Frontal cortex (tissue), 4 donors: ENCODE results near the gene GRIA1. TPM values are rescaled to one million over a fixed set of nuclear protein-coding genes. Genes with fewer than 3 reads are reported as not detected.
A peak's percentile ranks its signal among the peaks of the same experiment; 100 is the strongest.
"Not testable (repeated sequence)": the region's sequence is repeated elsewhere in the genome, so short reads cannot be mapped to it uniquely, and the experiment has no call there.

Experiments used
- DNase-seq, 2 donors: peaks; one replicate each; pipeline ENCODE4 v3.0.0; 2012; ENCODE audit warnings: low spot score in 2 of 2
- FAIRE-seq: peaks from 2 replicates; lab custom pipeline; 2012; peaks lifted over from hg19 to GRCh38; lab: Jason Lieb, UNC
- total RNA-seq: library from RNA; depleted of rRNA; stranded (reverse); fragments of >200 nt; gene quantifications from one replicate; pipeline ENCODE4 v1.2.3, GENCODE V29; 2014
- donor health status: control.
- donor health status: control.
- donor health status: control.

GRIA1 gene
- total RNA-seq, 1 donor from 2014 or later = 207 TPM

DNA sequence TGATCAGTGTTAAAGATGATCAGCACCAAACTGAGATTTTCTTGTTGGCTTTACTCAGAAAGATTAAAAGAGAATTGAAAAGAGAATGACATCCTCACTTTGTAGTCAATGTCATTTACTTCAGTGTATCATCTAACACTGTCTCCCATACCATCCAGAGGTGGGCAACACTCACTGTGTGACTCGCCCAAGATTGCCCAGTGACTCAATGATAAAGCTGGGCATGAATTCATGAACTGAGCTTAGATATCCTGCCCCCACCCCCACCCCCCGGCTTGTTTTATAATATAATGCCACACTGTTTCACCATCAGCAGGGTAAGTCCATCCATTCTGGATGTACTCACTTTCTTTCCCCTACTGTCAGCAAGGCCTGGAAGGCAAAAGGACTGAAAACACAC lies 306.1 kb downstream of the GRIA1 start:
- DNase-seq (no peak), FAIRE-seq (no peak)

DNA sequence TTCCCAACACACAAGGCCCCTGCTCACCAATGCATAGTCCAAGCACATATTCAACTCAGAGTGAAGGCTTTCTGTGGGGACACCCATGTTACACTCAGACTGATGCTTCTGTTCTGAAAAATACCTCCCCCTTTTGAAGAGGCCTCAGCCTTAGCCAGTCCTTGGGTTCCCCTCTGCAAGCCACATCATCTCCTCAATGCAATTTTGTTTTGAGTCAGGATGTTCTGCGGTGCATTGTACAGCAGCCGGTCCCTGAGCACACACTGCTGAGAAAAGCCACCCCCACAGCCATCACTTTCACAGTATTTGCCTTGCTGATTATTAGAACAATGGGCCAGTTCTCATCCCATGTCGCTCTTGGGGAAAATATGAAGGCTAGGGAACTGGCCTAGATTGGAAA lies 307.0 kb downstream of the GRIA1 start:
- no peak for DNase-seq
- no peak for FAIRE-seq

DNA sequence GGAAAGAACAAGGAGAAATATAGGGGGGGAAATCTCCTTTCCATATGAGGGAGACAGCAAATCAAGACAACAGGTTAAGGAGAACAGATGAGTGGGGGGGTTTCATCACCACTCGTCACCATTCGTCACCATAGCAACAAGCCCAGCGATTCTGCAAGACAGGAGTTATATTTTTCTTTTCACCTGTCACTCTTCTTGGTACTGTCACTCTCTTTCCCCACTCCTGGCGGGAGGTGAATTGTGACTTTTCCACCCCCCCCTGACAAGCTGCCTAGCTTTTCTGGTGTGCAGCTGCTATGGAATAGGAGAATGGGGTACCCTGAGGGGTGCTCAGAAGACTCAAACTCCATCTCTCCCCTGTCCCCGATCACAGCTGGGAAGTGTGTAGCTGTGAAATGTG lies 308.4 kb downstream of the GRIA1 start:
- FAIRE-seq (no peak), DNase-seq (no peak)

DNA sequence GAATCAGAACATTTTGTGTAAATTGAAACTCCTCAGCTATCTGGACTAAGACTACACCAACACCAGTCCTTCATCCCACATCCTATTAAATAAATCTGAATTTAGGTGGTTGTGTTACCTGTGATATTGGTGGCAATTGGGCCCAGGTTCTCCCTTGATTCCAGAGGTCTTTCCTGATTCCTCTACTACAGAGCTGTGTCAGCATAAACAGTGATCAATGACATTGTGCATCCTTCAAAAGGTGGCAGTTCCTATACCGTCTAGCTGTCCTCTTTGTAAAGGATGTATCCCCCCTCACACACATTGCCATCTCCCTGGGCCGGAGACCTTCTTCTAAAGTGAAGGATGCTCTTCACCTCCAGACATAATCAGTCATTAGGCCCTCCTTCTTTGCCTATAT lies 309.0 kb downstream of the GRIA1 start:
- DNase-seq = no peak
- no peak for FAIRE-seq

DNA sequence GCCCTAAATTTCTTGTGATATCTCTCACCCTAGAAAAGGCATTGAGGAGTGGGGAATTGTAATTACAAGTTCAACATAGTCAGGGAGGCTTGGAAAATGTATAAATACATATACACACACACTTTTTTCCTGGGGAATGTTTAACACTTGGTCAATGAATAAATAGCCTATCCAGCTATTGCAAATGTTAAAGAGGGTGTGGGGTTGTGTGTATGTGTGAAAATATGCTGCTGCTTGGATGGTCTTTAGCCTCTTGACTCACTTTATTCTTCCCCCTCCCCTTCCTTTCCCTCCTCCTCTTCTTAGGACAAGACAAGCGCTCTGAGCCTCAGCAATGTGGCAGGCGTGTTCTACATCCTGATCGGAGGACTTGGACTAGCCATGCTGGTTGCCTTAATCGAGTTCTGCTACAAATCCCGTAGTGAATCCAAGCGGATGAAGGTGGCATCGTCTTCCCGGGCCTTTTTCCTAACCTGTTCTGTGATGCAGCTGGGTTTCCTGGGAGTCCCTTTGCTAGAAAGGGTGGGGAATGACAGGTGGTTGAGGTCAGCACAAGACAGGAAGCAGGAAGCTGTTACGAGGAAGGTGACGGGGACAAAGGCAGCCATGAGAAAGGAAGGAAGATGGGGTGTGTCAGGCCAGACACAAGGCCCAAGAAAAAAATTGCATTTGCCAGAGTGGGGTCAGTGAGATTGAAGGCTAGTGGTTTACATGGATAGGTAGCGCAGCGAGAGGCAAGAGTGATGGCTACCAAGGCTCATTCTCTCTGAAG lies 311.8 kb downstream of the GRIA1 start:
- DNase-seq (no peak), FAIRE-seq (no peak)

DNA sequence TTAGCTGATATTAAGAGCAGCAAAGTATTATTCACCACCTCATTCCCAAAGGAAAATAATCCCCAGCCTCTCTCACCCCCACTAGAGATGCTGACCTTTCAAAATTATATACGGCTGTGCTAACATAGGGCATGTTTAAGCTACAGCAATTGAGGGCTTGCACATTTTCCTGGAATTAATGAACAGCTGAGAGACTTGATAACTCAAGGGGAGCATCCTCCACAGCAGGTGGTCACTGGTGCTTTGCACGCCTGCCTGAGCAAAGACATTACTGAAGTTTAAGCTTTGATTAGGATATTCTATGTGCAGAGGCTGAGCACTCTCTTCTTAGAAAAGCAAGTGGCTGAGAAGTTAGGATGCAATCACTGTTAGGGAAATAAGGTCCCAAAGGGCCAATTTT lies 317.3 kb downstream of the GRIA1 start:
- no peak for DNase-seq

DNA sequence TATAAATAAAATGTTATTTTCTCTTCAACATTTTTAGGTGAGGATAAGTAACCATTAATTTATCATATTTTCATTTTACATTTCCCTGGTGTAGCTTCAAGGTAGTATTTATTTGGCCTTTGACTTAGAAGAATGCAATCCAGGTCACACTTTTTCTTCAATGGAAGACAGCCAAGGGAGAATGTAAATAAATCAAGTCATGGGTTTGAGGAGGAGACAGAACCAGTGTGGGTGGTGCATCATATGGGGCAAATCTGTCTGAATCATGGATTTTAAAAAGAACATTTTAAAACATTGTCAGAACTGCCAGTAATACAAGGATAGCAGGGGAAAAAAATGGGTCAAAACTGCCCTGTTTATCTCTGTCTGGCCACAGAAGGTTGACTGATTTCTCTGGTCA lies 318.7 kb downstream of the GRIA1 start:
- no peak for FAIRE-seq
- peak in 1 of 2 donors; percentile 6 for DNase-seq

More for the DNA sequence above, 317.3 kb downstream of the GRIA1 start:
- no peak for FAIRE-seq

DNA sequence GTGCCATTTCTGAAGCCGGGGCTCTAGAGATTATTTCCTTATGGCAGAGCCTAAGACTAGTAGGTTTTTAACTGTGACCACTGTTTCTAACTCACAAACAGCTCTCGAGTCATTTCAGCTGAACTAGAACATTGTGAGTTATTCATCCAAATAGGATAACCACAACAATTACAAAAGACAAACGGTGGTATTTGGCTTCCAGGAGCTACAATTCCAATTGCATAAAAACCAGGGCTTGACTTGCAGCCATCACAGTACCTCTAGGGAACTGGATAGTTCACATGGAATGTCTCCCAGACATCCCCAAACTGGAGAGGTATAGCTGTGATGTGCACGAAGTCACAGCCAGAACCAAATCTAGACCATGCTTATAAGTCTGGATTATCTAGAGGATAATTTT lies 323.4 kb downstream of the GRIA1 start:
- FAIRE-seq = no peak
- no peak for DNase-seq

DNA sequence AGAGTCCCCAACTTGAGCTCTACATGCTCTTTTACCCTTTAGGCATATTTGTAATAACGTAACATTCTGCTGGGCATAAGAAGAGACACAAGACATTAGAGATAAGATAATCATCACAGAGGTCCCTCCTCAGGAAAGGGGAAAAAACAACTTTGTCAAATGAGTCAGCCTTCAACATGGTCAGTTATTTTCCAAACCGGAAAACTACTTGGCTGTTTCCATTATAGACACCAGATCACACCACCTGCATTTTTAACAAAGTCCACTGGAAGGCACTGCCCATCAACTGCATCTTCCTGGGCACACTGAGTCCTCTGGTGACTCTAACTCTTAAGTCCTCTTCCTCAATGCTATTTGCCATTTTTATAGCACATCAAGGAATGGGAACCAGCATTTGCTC lies 326.4 kb downstream of the GRIA1 start:
- FAIRE-seq (no peak), DNase-seq (no peak)

DNA sequence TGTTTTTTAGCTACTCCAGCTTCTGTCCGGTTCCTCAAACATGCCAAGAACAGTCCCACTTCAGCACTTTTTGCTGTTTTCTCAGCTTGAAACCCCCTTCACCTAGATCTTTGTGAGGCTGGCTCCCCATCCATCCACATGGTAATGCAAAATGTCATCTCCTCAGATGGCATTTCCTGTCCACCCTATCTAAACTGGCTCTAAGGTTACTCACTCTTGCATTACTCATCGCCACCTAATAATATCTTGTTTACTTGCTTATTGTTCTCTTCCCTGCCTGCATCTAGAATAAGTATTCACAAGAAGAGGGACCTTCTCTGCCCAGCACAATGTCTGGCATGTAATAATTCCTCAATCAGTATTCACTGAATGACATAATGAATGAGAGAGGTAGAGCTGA lies 328.2 kb downstream of the GRIA1 start:
- FAIRE-seq (no peak), DNase-seq (no peak)

DNA sequence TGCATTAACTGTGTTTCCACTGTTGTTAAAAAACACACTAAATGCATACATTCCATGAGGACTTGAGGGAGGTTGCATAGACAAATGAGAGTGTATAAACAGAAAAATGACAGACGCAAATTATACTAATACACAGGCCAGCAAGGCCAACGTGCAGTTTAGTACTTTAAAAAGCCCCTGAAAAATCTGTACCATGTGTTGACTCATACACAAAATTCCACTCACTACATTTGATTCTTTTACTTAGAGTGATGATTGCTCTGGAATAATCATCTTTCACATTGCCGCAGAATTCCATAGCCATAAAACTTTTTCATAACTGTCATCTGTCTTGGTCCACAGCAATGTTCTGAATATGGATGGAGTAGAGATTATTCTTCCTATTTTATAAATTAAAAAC lies 332.6 kb downstream of the GRIA1 start:
- FAIRE-seq = no peak
- DNase-seq = no peak

DNA sequence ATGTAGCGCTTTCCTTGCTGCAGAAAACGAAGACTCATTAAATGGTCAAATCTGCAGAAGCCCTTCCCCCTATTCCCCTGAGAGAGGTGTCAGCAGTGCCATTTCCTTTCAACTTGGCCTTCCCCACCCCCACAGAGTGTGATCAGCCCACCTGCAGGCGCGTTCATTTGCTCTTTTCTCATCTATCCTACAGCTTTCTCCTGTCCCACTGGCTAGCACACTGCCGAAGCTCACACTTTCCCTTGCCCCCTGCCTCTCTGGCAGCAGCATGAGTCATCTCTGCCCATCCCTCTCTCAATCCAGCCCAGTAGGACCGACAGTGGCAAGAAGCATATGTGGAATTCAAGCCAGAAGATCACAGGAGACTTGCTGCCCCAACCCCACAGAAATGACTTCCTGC lies 334.4 kb downstream of the GRIA1 start:
- FAIRE-seq (no peak), DNase-seq (no peak)

DNA sequence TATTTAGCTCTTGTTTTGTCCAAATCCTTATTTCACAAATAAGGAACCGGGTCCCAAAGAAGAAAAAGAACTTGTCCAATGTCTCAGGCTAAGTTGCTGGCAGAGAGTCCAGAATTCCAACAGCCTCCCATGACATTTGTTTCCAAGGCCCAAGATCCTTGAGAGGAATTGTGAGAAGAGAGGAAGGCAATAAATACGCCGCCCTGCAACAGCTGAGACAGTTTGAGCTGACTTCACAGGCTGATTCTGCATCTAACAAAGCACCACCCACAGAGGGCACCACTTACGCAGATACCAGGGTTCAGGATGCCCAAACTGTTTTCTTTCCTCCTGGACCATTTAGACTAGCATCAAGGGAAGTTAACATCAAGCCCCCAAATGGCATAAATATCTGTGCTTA lies 336.9 kb downstream of the GRIA1 start:
- DNase-seq (no peak), FAIRE-seq (no peak)

DNA sequence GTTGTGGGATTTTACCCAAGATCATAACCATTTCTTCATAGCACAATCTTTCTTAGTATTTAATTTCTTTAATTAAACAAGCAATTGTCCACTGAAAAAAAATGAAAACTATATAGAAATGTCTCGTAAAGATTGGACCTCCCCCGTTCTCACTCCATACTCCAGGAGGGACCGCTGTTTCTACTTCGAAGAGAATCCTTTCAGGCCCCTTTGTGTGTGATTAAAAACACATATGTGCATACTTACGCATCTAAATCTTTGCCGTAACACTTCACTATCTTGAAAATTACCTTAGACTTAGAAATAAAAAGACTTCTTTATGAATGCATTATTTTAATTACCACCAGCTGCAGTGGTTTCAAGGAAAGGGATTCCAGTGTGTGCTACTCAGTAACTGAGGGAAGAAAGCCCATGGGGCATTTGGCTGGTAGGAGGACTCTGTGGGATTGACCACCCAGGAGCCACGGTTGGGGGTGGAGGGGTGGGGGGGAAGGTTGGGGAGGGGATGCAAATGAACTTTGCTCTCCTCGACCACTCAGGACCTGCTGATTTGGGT lies 339.1 kb downstream of the GRIA1 start:
- DNase-seq = no peak
- FAIRE-seq = no peak

DNA sequence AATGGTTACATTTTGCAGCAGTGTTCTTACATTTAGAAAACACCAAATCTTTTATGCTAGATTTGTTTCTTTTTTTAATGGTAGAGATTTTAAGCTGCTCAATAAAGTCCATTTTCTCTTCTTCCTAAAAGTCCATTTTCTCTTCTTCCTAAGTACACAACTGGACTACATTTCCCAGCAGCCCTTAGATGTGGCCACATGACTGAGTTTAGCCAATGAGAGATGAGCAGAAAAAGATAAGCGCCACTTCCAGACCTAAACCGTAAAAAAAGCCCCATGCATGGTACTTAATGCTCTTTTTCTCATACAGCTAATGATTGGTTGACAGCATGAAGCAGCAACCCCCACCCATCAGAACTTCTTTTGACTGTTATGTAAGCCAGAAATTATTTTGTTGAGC lies 341.5 kb downstream of the GRIA1 start:
- DNase-seq = no peak
- no peak for FAIRE-seq

DNA sequence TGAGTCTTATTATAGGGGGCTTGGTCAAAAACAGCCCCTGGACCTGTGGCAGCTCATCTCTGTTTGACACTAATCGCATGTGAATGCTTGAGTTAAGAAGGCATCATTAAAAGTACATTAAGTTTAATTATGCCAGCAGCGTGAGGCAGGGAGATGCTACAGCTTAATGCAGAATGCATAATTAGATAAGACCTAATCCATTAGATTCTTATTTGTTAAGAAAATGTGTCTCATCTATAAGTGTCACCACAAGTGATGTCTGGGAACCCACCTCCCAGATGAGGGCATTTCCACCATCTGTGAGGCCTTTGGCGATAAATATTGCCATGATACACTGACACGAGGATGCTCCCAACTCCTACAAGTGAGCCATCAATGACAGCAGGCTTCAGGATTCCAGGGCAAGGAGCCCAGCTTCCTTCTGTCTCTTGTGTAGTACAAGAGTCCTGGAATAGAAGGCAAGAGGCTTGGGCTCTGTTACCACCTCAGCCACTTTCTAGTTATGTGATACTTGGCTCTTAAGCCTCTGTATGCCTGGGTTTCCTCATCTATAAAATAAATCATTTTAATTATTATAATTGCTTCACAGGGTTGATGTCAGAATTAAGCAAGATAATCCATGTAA lies 345.5 kb downstream of the GRIA1 start:
- FAIRE-seq = no peak
- no peak for DNase-seq

DNA sequence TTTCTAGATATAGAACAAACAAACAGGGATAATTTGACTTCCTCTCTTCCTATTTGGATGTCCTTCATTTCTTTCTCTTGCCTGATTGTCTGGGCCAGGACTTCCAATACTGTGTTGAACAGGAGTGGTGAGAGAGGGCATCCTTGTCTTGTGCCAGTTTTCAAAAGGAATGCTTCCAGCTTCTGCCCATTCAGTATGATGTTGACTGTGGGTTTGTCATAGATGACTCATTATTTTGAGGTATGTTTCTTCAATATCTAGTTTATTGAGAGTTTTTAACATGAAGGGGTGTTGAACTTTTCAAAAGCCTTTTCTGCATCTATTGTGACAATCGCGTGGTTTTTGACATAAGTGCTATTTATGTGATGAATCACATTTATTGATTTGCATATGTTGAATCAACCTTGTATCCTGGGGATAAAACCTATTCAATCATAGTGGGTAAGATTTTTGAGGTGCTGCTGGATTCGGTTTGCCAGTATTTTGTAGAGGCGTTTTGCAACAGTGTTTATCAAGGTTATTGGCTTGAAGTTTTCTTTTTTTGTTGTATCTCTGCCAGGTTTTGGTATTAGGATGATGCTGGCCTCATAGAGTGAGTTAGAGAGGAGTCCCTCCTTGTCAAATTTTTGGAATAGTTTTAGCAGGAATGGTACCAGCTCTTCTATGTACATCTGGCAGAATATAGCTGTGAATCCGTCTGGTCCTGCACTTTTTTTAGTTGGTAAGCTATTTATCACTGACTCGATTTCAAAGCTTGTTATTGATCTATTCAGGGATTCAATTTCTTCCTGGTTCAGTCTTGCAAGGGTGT lies 359.0 kb downstream of the GRIA1 start:
- not testable (repeated sequence) for DNase-seq, FAIRE-seq

DNA sequence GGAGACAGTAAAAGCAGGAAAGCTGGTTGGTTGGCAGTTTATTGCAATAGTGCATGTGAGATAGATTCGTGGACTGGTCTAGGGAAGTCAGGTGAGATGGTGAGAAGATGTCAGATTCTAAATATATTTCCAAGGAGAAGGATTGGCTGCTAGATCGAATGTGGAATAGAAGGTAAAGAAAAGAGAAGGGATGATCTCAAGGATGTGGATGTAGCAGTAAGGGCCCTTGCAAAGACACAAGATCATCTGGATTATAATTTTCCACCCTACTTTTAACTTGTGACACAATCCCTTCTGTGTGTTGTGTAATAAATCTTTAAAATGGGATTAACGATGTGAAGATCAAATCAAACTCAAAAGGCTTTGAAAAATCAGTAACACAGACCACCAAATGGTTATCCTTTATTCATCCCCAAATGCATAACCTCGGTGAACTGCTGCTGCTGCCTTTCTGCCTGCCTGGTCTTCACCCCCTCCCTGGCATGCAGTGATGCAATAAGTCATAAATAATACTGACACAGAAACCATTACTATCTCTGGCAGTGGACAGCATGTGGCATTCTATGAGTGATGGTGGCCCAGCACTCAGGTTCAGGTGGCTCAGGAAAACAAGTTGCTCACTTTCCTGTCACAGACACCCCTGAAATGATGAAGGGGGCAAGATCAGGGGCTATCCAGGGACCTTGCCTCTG lies 369.9 kb downstream of the GRIA1 start:
- DNase-seq = no peak

DNA sequence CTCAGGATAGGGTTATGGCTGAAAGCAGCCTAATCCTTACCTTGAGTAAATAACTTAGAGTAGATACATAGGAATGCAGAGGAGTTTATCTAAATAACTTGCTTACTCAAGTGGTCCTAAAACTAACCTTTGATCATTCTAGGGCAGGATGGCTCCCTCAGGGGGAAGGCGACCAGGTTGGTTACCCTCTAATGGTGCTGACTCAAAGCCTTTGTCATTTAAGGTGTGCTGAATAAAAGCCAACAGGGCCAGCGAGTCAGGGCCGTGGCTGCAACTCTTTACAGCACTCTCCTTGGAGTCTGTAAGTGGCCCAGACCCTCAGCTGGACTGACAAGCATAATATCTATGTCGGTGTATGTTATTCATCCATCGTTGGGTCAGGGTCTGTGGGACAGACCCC lies 372.4 kb downstream of the GRIA1 start:
- not testable (repeated sequence) for FAIRE-seq, DNase-seq

More for the DNA sequence above, 369.9 kb downstream of the GRIA1 start:
- FAIRE-seq = no peak
